Stimulated activated CD4-positive, alpha-beta T cell treated with anti-CD3 and anti-CD28 coated beads, Interleukin-2, amount 100 ng/mL, for 24 hours (primary cell): Measurements from ENCODE around the gene UBQLNL.

ENCODE experiments used
- DNase-seq, 2 donors: peaks; one replicate each; pipeline ENCODE4 v3.0.0-alpha.2; 2020

Gene UBQLNL

DNA sequence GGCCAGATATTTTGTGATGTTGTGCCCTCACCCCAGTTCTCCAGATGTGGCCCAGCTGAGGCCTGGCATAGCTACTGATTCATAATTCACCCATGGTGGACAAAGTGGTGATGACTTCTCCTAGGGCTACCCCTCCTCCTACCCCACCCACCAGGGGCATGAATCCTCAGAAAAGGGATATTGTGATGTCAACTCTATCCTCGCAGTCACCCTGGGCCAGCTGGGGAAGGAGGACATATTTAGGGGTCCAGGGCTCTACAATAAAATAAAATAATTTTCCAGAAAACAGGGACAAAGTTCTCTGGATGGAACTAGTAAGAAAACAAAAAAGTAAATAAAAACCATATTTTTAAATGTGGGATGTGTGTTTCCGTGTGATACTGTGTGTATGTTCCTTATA, at the start of gene UBQLNL:
Gene UBQLNL (minus strand): TSS at position 101 of the 400 bp plus-strand sequence. CDS start 258 bp downstream, outside the sequence.
- DNase-seq: no peak

DNA sequence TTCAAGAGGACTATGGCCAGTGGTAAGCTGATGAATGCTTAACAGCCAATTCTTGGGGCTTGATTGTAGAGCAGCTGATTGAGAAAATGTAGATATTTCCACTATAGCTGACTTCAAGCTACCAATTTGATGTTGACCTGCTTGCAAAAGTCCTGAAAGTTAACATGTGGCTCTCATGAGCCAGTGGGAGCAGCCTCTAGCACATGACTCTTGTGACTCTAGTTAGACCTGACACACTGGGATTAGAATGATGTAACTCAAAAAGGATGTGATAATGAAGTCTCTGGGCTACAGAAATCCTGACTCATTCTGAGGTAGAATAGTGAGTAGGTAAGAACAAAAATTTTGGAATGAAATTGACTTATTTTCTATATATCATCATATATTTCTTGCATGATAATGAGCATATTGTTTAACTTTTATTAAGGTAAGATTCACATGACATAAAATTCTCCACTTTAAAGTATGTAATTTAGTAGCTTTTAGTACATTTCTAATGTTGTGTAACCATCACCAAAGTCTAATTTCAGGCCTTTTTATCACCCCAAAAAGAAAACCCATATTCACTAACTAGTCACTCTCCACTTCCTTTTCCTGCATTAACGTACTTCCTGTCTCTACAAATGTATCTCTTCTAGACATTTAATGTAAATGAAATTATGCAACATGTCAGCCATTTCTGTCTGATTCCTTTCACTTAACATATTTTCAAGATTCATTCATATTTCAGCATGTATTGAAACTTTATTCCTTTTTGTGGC, 47.9 kb upstream of the UBQLNL start:
- no peak for DNase-seq

DNA sequence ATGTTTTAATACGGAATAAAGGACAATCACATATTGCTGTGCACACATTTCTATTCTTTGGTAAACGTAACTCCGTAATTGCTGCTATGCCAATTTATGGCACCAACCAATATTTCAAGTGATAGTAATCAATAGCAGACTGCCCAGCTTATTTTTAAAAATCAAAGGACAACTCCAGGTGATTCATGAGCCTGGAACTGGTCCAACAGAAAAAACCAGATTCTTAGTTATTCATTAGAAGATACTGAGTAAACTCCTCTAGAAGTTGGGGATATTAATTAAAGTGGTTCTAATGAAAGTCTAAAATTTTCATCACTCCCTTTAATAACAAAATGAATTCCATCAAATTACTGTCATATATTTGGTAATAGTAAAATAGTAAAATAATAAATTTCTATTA, 41.3 kb upstream of the UBQLNL start:
- DNase-seq: no peak

DNA sequence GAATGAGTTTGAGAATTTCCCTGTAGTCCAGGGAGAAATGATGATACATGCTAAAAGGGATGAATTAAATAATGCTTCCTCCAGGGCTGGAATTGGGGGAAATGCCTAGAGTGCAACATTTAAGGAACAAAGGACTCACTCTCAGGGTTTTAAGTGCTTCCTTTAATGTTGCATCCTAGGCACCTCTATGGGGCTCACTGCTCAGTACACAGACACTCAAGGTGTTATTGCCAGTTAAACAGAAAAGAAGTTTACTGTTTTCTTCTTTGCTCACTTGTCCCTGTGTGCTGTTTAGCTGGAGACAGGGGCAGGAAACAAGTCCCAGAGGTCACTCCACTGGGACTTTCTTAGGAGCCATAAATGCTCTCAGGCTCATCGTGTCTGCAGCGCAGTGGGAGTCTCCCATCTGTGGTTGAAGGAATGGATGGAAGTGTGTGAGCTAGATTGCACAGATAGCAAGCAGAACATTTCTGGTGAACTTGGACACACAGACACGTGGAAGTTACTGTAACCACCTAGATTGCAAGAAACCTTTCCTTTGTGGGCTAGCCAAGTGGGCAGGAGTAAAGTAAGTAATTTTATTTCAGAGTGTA, 40.2 kb upstream of the UBQLNL start:
- no peak for DNase-seq

- DNase-seq: no peak
These were observed 36.8 kb upstream of the UBQLNL start for GRCh38 chr11:5553343-5553742.

DNA sequence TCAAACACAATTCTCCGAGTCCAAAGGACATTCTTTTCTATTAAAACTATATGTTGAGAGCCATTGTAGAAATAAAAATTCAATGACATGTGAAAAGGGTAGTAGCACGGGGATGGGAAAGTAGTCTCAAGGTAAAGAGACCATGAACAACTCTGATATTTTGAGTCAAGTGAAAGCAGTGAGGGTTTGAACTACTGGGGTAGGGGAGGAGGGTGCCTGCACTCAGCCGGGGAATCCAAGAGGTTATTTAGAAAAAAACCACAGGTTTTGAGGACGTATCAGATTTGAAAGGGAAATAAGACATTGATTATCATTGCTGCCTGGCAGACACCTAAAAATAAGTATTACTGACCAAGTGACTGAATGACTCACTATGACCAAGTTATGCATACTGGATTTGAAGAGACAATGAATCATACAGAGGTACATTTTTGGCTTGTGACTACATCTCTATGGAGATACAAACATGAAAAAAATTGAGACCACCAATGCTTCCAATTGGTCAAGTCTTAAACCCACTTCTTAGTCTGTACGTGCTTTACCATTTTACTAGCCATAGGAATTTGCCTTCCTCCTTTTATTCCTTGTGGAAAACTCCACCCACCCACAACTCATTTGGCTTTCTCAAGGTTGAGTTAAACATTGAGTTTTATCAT, 34.1 kb upstream of the UBQLNL start:
- DNase-seq: no peak

DNA sequence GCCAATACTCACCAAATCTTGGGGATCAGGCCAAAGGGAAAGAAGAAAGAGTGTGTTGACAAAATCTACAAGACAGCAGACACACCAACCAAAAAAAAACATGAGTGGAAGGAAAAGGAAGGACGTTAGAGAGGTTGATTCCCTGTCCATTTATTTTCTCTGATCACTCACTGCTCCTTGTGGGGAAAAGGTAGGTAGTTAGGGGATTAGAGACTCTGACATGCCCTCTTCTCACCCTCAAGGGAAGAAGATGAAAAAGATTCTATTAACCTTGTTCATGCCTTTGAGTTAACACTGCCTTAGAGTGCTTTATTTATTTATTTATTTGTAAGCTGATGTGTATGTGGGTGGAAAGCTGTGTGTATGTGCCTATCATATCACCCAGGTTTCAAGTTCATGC, 31.9 kb upstream of the UBQLNL start, which contains the start of gene OR52H1:
Gene OR52H1 (minus strand): TSS at position 101 of the 400 bp plus-strand sequence. CDS start 3,035 bp downstream, outside the sequence.
- no peak for DNase-seq

DNA sequence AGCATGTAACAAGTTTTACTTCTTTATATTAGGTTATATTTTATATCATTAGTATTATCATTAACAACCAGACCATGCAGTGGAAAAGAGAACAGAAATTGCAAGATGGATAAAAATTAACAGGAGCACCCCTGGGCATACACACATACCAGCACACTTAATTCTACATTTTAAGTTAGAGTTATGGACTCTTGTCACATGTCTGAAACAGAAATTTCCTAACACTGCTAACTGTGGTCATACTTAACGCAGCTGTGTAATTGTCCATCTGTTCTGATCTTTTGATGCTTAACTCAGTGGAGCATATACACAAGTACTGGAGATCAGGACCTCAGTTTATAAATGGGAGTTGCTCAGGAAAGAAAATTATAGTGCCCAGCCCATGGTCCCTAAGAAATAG, 31.5 kb upstream of the UBQLNL start:
- no peak for DNase-seq

- DNase-seq: no peak
These were observed 30.0 kb upstream of the UBQLNL start for GRCh38 chr11:5546457-5546856.

- no peak for DNase-seq
These were observed 24.9 kb upstream of the UBQLNL start for GRCh38 chr11:5541427-5541826.

- no peak for DNase-seq
These were observed 20.0 kb upstream of the UBQLNL start for GRCh38 chr11:5536482-5536881.

- no peak for DNase-seq
These were observed 17.5 kb upstream of the UBQLNL start for GRCh38 chr11:5534046-5534445.

GRCh38 chr11:5531053-5531831, 14.7 kb upstream of the UBQLNL start:
- no peak for DNase-seq

GRCh38 chr11:5528495-5528894, 12.0 kb upstream of the UBQLNL start:
- DNase-seq: no peak

- no peak for DNase-seq
These were observed 11.2 kb upstream of the UBQLNL start for GRCh38 chr11:5527716-5528115.

GRCh38 chr11:5524756-5525155, 8.3 kb upstream of the UBQLNL start:
- DNase-seq: no peak

GRCh38 chr11:5522308-5522707, 5.8 kb upstream of the UBQLNL start:
- DNase-seq: no peak

DNA sequence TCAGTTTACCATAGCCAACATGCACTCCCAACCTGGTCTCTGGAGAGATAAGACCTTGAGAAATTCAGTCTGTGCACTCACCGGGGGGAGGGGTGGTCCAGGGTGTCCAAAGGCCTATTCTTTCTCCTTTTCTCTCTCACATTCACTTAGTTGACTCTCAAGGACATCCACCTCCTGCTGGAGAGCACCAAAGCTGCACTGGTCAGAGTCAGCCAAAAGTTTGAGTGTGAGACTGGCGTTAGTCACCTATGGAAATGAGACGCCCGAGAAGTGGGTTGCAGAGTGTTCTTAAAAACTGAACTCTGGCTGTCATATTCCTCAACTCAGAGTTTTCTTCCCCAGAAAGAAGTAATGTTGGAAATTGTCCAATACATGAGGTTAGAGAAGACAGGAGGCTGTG, 5.0 kb upstream of the UBQLNL start:
- no peak for DNase-seq

DNA sequence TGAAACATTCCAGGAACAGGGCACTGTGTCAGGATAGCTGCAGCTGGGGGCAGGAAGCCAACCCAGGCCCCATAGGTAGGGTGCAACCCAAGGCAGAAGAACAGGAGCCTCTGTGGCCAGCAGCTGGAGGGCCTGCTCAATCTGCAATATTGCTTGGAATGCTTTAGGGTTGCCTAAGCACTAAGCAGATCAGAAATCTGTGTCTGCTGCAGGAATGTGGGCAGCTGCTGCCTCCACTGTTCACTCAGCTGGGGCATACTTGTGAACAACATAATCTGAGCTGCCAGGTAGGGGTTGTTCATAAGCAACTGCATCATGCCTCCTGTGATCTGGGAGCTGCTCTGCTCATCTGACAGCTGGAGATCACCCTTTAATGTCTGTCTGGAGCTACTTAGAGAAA, 1.7 kb downstream of the UBQLNL start:
- DNase-seq: no peak

- no peak for DNase-seq
These were observed 6.7 kb downstream of the UBQLNL start, which contains the start of gene UBQLN3 for GRCh38 chr11:5509803-5510202. Gene UBQLN3, minus strand, starts transcription at chr11:5509957. Its CDS starts 399 bp downstream, at chr11:5509558.

- no peak for DNase-seq
These were observed 7.9 kb downstream of the UBQLNL start for GRCh38 chr11:5508605-5509004.

DNA sequence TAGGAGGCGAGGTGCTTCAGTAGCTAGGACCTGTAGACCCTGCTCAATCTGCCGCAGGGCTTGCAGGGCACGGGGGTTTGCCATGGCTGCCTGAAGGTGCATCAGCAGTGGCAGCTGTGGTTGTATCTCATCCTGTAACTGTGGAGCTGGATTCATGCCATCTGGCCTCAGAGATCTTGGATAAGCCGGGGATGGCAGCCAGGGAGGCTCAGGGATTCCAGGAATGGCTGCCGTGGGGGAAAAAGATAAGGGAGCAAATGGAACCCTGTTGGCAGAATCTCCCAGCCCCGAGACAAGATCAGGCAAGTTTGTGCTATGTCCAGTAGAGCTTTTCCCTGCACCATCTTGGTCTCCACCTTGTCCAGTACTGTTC, 8.6 kb downstream of the UBQLNL start:
- DNase-seq: no peak
